ENCODE results near the gene PFN1. TPM values are rescaled to one million over a fixed set of nuclear protein-coding genes. Genes with fewer than 3 reads are reported as not detected.

PFN1 gene
- polyA plus RNA-seq, 4 donors: 336 to 541 (median 424) TPM

DNA sequence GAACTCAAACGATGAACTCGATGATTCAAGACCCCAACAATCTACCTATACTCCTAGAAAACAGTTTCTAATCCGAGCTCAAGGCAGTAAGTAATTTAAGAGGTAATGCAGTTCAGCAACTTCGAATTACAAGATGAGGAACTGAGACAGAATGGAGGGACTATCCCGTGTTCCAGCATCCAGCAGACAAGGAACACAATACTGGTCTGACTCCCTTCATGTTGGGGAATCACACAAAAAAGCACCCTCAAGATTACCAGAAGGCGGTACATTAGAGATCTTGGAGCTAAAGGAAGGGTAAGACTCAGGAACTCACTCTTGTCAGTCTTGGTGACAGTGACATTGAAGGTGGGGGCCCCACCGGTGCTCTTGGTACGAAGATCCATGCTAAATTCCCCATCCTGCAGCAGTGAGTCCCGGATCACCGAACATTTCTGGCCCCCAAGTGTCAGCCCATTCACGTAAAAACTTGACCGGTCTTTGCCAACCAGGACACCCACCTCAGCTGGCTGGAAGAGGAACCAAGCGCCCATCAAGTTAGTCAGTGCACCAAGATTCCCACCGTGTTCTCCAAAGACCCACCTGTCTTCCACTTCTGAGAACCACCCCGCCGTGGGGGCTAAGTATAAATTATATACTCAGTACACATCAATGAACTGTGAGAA, 1.9 kb downstream of the PFN1 start:
- DNase-seq (ENCODE audit: low read depth in 4 of 4, low spot score in 2 of 4): no peak

DNA sequence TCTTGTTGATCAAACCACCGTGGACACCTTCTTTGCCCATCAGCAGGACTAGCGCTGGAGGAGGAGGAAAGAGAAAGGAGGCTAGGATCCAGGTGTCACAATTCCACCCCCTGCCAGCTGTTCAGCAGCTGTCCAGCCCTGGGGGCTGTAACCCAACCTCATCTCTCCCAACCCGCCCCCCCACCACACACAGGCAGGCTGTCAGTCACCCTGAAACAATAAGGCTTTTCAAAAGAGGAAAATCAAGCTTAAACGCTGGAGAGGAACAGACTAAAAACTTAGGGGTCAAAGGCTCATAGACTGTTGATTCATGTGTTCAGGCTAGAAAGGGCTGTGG, 2.4 kb downstream of the PFN1 start:
- DNase-seq (ENCODE audit: low read depth in 4 of 4, low spot score in 2 of 4): no peak

DNA sequence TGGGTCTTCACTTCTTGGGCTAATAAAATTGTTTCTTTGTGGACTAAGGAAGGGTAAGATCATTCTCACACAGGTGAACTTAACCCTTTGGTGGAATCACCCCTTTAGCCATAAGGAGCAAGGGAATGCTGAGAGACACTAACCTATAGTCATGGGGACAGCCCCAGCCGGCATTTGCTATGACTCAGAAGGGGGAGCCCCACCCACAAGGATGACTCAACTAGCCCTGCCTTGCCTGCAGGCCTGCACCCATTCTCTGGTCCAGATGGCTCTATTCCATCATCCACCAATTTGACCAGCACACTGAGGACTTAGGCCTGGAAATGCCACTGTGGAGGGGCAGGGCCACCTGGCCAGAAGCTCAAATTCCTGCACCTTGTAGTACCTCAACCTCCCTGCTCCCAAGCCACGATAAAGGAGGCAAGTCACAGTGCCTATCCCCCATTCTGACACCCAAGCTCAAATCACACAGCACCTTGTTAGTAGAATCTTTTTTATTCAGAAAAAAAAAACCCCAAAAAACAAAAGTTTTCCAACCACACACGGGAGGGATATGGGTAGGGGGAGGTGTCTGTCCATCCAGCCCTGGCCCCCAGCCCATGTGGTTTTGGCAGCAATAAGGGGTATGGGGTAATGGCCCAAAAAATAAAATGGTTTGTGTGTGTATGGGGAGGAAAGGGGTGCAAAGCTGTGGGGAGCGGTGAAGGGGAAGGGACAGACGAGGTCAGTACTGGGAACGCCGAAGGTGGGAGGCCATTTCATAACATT, 3.0 kb downstream of the PFN1 start:
- no peak for DNase-seq (ENCODE audit: low read depth in 4 of 4, low spot score in 2 of 4)

DNA sequence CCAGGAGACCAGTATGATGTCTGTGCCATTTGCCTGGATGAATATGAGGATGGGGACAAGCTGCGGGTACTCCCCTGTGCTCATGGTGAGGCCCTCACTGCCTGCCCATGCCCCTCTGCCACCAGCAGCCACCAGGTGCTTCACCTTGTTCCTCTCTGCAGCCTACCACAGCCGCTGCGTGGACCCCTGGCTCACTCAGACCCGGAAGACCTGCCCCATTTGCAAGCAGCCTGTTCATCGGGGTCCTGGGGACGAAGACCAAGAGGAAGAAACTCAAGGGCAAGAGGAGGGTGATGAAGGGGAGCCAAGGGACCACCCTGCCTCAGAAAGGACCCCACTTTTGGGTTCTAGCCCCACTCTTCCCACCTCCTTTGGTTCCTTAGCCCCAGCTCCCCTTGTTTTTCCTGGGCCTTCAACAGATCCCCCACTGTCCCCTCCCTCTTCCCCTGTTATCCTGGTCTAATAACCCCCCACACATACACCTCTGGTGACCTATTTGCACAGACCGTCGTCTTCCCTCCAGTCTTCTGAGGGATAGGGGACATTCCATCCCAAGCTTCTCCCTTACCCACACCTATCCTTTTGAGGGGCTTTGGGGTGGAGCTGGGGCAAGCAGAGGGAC, 3.7 kb downstream of the PFN1 start:
- no peak for DNase-seq (ENCODE audit: low read depth in 4 of 4, low spot score in 2 of 4)

DNA sequence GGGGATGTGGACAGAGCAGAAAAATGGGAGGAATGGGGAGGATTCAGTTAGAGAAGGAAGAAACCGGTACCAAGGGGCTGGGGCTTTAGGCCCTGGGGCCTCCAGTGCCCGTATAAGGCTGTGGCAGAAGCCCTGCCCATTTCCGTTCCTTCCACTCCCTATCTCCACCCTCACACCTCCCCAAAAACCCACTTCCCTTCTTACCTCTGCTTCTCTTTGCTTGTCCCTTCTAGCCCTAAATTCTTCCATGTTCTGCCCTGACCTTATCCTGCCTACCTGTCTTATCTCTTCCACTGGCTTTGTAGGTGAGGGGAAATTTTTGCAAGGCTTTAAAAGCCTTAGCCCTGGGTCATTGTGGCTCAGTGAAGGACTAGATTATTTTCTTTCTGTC, 4.2 kb downstream of the PFN1 start:
- no peak for DNase-seq (ENCODE audit: low read depth in 4 of 4, low spot score in 2 of 4)

DNA sequence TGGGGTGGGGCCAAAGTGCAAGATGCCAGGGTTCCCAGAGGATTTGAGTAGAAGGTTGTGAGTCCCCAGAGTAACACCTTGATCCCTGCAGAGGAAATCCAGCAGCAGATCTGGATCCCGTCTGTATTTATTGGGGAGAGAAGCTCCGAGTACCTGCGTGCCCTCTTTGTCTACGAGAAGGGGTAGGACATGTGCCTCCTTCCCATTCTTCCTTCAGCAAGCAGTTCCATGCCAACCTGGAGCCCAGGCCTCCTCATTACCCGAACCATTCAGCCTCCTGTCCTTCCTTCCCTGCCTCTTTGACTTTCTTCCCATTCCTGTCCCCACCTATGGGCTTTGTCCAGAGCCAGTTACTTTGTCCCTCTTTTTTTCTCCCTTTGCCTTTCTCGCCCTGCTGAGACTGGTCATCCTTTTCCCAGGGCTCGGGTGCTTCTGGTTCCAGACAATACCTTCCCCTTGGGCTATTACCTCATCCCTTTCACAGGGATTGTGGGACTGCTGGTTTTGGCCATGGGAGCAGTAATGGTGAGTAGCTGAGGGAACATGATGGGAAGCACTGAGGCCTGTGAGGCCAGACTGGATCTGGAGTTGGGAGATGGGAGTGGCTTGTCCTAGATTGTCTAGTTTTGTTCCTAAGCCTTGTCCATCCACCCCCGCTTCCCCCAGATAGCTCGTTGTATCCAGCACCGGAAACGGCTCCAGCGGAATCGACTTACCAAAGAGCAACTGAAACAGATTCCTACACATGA, 5.4 kb downstream of the PFN1 start:
- no peak for DNase-seq (ENCODE audit: low read depth in 4 of 4, low spot score in 2 of 4)

DNA sequence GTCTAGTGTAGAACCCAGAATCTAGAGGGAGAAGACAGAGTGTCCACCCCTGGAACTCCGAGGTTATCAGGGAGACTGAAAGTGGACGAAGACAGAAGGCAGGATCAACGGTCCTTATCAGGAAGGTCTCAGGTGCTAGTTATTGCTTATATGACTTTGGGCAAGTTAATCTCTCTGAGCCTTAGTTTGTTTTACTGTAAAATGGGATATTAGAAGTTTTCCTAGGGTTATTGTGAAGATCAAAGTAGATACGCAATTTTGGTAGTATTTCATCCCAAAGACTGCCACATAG, 7.1 kb downstream of the PFN1 start:
- no peak for DNase-seq (ENCODE audit: low read depth in 4 of 4, low spot score in 2 of 4)

DNA sequence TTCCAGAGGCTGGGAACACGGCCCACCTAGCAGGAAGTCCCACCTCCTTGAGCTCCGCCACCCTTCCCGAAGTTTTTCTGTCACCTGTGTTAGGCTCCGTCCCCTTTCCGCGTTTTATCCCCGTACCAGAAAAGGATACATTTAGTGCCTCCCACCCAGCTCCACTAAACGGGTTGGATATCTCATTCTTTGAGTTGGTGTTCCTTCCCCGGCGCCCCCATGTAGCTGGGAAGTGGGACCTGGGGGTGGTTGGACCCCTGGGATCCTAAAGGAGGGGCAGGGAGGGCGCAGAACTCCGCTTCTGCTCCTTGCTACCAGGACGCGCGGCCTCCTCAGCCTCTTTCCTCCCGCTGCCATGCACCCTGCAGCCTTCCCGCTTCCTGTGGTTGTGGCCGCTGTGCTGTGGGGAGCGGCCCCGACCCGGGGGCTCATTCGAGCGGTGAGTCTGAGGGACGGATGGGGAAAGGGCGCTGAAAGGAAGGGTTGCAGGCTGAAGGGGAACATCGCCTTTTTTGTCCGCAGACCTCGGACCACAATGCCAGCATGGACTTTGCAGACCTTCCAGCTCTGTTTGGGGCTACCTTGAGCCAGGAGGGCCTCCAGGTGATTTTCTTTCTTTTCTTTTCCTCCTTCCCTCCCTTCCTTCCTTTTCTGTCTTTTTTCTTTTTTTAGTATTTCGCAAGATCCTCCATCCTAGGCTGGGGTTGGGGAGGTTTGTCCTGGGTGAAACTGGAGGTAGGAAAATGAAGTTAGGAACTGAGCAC, 7.6 kb downstream of the PFN1 start:
- no peak for DNase-seq (ENCODE audit: low read depth in 4 of 4, low spot score in 2 of 4)

DNA sequence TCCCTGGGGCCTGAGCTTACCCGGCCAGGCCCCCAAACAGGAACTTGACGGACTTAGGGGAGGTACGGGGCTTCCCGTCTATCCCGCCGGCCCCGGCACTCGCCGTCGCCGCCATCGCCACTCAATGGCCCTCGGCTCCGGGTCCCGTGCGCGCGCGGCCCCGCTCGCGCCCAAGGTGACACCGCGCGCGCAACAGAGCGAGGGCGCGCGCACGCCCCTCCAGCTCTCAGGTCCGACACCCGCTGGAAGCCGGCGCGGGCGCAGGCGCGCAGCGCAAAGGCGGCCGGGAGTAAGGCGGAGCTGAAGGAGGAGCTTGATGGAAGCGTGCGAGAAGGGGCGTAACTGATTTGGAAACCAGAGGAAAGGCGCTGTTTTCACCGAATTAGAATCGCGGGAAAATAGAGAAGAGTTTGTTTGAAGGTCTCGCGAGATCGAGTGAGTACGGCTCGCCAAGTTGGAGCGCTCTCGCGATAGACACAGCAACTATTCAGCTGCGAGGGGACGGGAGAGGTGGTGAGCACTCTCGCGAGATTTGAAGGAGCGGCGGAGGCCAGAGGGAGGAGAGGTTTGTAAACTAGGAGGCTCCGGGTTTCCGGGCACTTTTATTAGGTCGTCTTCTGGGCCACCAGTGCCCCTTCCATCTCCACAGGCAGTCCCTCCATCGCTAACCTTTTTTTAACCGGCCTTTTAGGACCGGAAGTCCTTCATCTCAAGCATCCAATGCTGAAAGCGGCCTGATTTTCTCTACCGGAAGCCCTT, 8.4 kb downstream of the PFN1 start, which contains the start of the genes RNF167 and SLC25A11:
Gene RNF167, plus strand, starts transcription at position 473 of the 759 bp plus-strand sequence. CDS start 642 bp downstream, outside the sequence.
Gene SLC25A11, minus strand, starts transcription at position 251 of the 759 bp plus-strand sequence. Its CDS starts 136 bp downstream, at position 115.
- DNase-seq (ENCODE audit: low read depth in 4 of 4, low spot score in 2 of 4): peak; percentile 98 to 99 (median 99)

DNA sequence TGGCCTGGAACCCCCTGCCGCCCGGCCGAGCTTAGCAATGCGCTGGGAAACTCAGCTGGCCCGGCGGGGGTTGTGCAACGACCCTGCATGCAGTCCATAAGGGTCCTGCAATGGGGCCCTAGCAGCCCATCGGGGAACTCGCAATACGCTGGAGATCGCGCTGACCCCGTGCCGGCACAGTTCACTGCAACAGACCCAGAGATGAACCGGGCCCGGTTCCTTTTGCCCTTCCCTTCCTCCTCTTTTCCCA, 8.9 kb downstream of the PFN1 start:
- DNase-seq (ENCODE audit: low read depth in 4 of 4, low spot score in 2 of 4): no peak

DNA sequence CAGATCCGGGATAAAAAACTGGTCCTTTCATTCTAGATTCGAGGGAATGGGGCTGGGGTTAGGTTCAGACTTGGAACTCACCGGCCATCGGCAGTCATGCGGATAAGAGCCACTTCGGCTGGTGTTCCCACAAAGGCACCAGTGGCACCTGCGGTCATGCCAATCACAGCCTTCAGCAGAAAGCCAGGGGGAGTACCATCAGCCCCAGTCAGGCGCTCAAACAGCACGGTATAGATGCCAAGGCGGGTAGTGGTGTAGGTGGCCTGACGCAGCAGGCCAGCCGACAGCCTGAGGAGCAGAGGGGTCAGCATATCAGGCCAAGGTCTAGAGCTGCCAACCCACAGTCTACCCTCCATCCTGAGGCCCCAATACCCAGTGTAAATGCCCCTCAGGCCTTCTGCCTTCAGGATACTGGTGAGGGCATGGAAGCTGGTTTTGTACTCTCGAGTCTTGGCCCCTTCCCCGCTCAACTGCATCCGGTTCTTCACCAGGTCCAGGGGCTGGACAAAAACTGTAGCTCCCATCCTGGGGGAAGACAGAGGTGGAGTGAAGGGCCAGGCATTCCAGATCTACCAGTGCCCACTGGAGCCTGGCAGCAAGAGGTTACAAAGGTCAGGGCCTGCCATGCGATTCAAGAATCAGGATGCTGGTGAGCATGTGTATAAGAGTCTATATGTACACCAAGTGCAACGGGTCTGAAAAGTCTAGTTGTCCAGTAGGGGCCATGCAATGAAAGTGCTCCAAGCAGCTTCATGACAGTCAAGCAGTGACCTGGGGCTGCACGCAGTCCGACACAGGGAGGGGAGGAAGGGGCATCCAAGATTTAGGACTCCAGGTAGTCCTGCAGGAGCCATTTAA, 9.4 kb downstream of the PFN1 start:
- no peak for DNase-seq (ENCODE audit: low read depth in 4 of 4, low spot score in 2 of 4)

DNA sequence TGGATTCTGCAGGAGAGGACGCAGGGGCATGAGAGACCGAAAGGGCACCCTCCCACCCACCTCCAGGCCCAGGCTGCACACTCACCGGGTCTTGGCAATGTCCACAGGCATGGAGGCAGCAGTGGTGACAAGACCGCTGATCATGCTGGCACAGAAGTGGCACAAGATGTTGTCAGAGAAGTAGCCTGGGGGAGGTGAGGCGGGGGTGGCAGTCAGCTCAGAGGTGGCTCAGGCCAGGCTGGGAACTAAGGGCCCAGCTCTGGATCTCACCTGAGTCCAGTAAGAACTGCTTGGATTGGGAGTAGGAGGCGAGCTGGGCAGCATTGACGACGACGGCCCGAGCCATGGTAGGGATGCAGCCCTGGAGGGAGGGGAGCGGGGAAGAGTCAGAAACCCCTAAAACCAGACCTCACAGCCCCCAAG, 10.2 kb downstream of the PFN1 start:
- no peak for DNase-seq (ENCODE audit: low read depth in 4 of 4, low spot score in 2 of 4)

DNA sequence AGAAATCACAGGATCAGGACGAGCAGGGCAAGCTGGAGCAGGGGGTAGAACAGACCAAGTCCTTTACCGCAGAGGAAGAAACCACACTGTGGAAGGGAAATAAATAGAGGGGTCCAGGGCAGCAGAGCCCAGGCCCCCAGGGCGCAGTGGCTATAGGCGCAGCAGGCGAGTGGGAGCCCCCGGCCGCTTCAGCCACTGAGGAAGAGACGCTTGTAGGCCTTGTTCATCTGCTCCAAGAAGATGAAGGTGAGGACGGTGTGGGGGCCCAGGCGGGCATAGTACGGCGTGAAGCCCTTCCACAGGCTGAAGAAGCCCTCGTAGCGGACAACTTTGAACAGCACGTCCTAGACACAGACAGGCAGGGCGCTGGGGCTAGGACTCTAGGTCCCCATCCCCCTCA, 10.8 kb downstream of the PFN1 start:
- no peak for DNase-seq (ENCODE audit: low read depth in 4 of 4, low spot score in 2 of 4)

DNA sequence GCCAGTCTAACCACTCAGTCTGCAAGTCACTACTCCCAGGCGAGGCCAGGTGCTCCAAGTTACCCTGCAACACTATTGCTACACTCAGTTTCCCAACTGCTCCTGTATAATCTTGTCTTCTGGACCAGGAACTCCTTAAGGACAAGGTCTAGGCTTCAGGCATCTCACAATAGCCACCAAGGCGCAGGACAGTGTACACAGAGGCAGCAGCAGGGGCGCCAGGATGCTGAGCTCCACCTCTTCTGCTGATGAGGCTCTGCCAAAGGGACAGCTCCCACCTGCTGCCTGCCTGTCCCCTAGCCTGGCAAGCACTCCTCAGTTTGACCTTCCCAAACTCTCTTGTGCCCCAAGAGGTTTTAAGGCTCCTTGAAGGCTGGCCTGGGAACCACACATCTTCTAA, 11.9 kb downstream of the PFN1 start:
- no peak for DNase-seq (ENCODE audit: low read depth in 4 of 4, low spot score in 2 of 4)

DNA sequence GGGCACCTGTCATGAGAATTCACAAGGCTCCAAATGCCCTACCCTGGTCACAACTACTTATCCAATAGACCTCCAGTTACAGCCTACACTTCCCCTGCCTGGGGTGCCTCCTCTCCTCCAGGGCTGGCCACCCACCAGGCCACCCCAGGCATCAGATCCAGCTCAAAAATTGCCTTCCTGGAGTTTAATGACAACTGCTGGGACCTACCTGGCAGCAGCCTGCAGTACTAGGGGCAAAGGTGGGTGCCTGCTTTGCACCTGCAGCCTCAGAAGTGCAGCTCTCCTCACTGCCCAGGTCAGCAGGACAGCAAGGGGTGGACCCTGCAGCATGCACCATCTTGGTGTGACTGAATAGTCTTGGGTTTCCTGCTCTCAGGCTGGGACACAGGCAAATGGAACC, 12.7 kb downstream of the PFN1 start:
- DNase-seq (ENCODE audit: low read depth in 4 of 4, low spot score in 2 of 4): no peak

DNA sequence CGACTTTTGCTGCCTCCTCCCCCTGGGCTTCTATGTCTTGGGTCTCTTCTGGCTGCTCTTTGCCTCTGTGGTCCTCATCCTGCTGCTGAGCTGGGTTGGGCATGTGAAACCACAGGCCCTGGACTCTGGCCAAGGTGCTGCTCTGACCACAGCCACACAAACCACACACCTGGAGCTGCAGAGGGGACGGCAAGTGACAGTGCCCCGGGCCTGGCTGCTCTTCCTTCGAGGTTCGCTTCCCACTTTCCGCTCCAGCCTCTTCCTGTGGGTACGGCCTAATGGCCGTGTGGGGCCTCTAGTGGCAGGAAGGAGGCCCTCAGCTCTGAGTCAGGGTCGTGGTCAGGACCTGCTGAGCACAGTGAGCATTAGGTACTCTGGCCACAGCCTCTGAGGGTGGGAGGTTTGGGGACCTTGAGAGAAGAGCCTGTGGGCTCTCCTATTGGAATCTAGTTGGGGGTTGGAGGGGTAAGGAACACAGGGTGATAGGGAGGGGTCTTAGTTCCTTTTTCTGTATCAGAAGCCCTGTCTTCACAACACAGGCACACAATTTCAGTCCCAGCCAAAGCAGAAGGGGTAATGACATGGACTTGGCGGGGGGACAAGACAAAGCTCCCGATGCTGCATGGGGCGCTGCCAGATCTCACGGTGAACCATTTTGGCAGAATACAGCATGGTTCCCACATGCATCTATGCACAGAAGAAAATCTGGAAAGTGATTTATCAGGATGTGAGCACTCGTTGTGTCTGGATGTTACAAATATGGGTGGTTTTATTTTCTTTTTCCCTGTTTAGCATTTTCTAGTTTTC, 14.0 kb downstream of the PFN1 start:
- no peak for DNase-seq (ENCODE audit: low read depth in 4 of 4, low spot score in 2 of 4)

DNA sequence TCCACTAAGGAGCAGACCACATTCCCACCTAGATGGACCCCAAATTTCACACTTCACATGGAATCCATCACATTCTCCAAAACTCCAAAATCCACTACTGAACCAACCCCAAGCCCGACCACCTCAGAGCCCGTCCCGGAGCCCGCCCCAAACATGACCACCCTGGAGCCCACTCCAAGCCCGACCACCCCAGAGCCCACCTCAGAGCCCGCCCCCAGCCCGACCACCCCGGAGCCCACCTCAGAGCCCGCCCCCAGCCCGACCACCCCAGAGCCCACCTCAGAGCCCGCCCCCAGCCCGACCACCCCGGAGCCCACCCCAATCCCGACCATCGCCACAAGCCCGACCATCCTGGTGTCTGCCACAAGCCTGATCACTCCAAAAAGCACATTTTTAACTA, 14.7 kb downstream of the PFN1 start:
- no peak for DNase-seq (ENCODE audit: low read depth in 4 of 4, low spot score in 2 of 4)

DNA sequence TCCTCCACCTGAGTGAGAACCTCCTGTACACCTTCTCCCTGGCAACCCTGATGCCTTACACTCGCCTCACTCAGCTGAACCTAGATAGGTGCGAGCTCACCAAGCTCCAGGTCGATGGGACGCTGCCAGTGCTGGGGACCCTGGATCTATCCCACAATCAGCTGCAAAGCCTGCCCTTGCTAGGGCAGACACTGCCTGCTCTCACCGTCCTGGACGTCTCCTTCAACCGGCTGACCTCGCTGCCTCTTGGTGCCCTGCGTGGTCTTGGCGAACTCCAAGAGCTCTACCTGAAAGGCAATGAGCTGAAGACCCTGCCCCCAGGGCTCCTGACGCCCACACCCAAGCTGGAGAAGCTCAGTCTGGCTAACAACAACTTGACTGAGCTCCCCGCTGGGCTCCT, 15.6 kb downstream of the PFN1 start:
- no peak for DNase-seq (ENCODE audit: low read depth in 4 of 4, low spot score in 2 of 4)
